Mammary epithelial cell (primary cell): Measurements from ENCODE around the gene CD8B2.
"Not testable (repeated sequence)": the region's sequence is repeated elsewhere in the genome, so short reads cannot be mapped to it uniquely, and the experiment has no call there.

Experiments used
- CTCF ChIP-seq, 2 donors: IDR thresholded peaks in 1 of 2; conservative IDR thresholded peaks in 1 of 2; 2 replicates each; pipeline ENCODE4 v1.5.1; 2011 to 2012; ENCODE audit warnings: inconsistent platforms in 2 of 2, low read length in 2 of 2, mild to moderate bottlenecking in 2 of 2, control low read depth in 1 of 2, low read depth in 1 of 2; ENCODE audit not compliant: insufficient read depth in 1 of 2; ENCODE audit errors: extremely low read depth in 1 of 2
- EZH2 ChIP-seq: IDR thresholded peaks from 2 replicates; pipeline ENCODE4 v1.6.1; 2012; ENCODE audit warnings: low read length, inconsistent platforms, borderline replicate concordance

- not testable (repeated sequence) for TF ChIP-seq CTCF (conservative IDR thresholded peaks at IDR 0.05 in 1 of 2, IDR thresholded peaks at IDR 0.05 in 1 of 2; ENCODE audit: extremely low read depth in 1 of 2, insufficient read depth in 1 of 2, low read depth in 1 of 2, low read length in 2 of 2); EZH2
These were observed 17.0 kb downstream of the CD8B2 start for GRCh38 chr2:106504192-106504591.
